Fibroblast of villous mesenchyme (primary cell): ENCODE results near the gene LCN6. TPM values are rescaled to one million over a fixed set of nuclear protein-coding genes. Genes with fewer than 3 reads are reported as not detected.

ENCODE experiments used
- DNase-seq: peaks from one replicate; pipeline ENCODE4 v3.0.0-alpha.2; 2010; ENCODE audit warnings: low read depth
- H3K4me3 ChIP-seq: 2 replicates; pipeline ENCODE4 v1.5.1; 2011; ENCODE audit warnings: low read depth, mild to moderate bottlenecking, low read length
- total RNA-seq: library from RNA; depleted of rRNA; stranded (reverse); fragments of >200 nt; gene quantifications from 2 replicates; pipeline ENCODE4 v1.2.3, GENCODE V29; 2012
- TF ChIP-seq, protein P1 (sequence below): IDR thresholded peaks from 2 replicates; pipeline ENCODE4 v1.5.1; 2012; ENCODE audit warnings: low read depth, mild to moderate bottlenecking, low read length; ENCODE audit not compliant: insufficient read depth

The LCN6 gene
- total RNA-seq, 1 donor = not detected

DNA sequence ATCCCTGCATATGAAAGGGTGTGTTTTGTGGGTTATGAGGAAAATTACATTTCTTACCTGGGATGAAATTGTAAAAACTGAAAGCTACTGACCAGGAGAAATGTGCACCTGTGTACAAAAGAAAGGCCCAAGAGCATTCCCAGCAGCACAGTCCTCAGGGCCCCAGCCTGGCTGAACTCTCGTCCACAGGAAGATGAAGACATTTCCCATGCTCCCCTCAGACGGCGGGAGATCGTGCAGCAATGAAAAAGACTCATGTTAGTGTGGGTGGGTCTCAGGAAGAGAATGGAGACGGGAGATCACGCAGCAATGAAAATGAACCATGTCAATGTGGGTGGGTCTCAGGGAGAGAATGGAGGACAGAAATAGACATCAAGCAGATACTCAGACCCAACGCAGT, 28.6 kb upstream of the LCN6 start:
- TF ChIP-seq, protein P1, sequence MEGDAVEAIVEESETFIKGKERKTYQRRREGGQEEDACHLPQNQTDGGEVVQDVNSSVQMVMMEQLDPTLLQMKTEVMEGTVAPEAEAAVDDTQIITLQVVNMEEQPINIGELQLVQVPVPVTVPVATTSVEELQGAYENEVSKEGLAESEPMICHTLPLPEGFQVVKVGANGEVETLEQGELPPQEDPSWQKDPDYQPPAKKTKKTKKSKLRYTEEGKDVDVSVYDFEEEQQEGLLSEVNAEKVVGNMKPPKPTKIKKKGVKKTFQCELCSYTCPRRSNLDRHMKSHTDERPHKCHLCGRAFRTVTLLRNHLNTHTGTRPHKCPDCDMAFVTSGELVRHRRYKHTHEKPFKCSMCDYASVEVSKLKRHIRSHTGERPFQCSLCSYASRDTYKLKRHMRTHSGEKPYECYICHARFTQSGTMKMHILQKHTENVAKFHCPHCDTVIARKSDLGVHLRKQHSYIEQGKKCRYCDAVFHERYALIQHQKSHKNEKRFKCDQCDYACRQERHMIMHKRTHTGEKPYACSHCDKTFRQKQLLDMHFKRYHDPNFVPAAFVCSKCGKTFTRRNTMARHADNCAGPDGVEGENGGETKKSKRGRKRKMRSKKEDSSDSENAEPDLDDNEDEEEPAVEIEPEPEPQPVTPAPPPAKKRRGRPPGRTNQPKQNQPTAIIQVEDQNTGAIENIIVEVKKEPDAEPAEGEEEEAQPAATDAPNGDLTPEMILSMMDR = no peak
- H3K4me3 ChIP-seq = no peak overlapping the region

DNA sequence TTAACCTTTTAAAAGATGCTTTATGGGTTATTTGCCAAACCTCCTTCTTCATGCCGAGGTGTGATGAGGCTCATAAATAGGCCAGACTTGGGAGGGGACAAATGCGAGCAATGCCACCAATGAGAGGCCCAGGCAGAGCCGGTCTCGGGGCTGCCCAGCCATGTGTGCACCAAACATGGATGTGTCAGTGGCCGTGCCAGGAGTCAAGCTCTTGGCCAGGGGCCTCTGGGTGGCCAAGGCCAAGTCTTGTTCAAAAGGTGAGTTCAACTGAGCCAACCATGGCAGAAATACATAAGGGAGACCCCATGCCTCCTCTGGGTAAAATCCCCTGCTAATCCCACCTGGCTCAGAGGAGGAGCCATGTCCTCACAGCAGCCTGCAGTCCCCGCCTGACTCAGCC, 26.9 kb upstream of the LCN6 start:
- no peak for DNase-seq
- TF ChIP-seq, protein P1 = no peak
- no peak overlapping the region for H3K4me3 ChIP-seq

More for the DNA sequence above, 28.6 kb upstream of the LCN6 start:
- DNase-seq = no peak

DNA sequence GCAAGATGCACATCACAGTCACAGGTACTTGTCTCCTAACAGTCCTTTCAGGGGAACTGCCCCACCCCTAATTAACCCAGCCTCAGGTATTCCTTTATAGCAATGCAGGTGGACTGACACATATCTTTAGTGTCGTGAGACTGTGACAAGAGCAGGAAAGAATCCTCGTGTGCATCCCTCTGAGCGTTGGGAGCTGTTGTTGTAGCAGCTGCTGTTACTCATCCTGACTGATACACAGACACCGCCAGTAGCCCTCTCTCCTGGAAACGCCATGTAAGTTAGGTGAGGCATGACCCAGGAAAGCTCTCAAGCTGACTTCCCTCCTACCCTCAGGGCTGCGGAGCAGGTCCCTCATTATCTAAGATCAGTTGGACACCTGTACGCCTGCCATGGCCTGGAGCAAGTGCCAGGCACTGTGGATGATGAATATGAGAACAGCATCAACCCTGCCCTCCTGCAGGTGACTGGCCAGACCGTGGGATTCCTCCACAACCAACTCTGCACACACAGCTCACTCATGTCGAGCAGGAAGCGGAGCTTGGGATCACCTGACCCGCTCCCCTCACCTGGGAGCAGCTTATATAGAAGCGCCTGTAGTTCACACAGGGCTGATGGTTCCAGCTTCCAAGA, 26.2 kb upstream of the LCN6 start:
- H3K4me3 ChIP-seq = no peak overlapping the region
- no peak for DNase-seq
- TF ChIP-seq, protein P1 = no peak

DNA sequence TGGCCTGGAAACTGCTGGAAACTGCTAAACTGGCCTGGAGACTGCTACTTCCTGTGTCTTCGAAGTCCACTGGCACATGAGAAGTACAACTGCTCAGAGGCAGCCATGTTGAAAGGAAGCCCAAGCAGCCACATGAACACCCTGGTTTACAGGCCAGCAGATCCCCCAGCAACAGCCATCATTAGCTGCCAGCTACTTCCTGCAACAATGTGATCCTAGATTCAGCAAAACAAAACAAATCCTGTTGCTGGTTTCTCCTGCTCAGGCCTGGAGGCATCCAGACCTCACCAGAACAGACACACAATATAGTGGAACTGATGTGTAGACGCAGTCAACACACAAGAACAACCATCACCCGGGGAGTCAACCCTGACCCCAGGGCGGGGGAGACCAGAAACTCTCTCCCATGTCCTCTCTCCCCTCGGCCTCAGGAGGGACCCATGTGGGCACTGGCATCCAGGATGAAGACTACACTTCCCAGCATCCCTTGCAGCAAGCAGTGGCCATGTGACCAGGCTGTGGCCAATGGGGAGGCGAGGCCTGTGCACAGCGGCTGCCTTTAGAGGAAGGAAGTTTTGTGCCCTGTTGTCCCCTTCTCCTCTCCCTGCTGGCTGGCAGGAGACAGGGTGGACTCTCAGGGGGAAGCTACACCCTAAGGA, 25.2 kb upstream of the LCN6 start:
- H3K4me3 ChIP-seq = no peak overlapping the region
- DNase-seq = no peak
- TF ChIP-seq, protein P1 = no peak

DNA sequence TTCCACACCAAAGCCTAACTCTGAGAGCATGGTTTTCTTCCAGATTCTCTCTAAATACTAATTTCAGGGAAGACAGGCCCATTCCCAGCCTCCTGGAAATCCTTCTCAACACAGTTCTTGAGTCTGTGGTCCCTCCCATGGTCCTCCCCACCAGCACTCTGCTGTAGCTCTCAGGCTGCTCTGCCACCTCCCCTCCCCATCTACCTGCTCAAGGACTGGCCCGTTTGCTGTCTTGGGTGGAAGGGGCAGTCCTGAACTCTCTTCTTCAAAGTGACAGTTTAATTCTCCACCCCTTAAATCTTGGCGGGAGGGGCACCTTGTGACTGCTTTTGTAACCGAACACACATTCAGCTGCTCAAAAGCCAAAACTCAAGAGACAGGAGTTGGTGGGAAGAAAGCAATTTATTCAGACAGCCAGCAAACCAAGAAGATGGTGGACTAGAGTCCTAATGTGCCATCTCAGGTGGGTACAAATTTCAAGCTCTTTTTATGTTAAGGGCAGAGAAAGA, 23.6 kb upstream of the LCN6 start:
- DNase-seq = no peak
- TF ChIP-seq, protein P1 = no peak
- no peak overlapping the region for H3K4me3 ChIP-seq

DNA sequence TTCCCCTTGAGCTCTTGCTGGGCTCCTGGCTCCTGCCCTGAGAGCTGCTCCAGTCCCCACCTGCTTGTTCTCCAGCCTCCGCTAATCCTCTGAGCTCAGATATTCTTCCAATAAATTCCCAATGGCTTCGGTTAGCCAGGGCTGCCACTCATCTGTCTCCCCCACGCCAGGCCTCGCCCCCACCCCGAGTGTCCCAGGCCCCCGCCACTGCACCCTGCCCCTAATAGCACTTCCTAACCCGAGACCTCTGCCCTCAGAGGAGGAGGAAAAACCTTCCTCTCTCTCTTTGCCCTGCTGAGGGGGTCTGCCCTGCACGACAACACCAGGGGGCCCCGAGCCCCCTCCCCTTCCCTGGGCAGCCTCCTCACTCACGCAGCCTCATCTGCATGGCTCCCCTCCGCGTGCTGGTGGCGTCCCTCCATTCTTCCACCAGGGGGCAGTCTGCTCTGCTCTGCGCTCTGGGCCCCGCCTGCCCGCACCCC, 21.4 kb upstream of the LCN6 start:
- no peak for DNase-seq
- no peak overlapping the region for H3K4me3 ChIP-seq
- TF ChIP-seq, protein P1 = peak; percentile 58
